IPS-NIHi7 (cell line): ENCODE data around the gene RPAP2.
"Not testable (repeated sequence)": the region's sequence is repeated elsewhere in the genome, so short reads cannot be mapped to it uniquely, and the experiment has no call there.

Source experiments
- DNase-seq: peaks from one replicate; pipeline ENCODE4 v3.0.0; 2012; ENCODE audit warnings: mixed read lengths; ENCODE audit errors: extremely low spot score

RPAP2 gene

GRCh38 chr1:92323473-92324453 is 24.9 kb downstream of the RPAP2 start:
- DNase-seq = no peak

DNA sequence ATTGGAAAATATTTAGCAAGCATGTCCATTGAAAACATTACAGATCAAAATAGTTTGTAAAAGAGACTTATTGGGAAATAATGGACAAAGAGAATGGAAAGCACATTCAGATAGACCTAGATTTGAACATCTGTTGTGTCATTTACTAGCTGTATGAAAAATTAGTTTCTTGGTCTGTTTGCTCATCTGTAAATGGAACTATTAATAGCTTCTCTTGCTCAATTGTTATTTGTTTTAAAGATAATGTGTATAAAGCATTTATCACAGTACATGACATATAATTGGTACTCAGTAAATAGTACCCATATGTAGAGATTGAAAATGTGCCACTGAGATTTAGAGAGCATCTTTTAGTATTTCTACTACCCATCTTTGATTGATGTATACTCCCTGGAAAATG is 25.9 kb downstream of the RPAP2 start:
- no peak for DNase-seq

DNA sequence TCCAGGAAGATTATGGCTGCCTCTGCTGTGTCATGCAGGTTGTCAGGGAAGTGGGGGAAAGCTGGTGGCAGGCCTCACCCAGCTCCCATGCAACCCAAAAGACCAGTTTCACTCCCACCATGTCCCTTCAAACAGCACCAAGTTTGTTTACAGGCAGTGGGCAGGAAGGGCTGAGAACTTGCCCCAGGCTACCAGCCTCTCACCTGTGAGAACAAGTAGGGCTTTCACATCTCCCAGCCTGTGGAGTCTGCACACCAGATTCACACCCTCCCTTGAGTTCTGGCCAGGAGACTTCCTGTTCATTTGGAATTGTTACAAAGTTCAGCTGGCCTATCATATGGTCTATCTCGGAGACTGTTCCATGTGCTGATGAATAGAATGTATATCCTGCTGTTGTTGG is 27.8 kb downstream of the RPAP2 start:
- no peak for DNase-seq

DNA sequence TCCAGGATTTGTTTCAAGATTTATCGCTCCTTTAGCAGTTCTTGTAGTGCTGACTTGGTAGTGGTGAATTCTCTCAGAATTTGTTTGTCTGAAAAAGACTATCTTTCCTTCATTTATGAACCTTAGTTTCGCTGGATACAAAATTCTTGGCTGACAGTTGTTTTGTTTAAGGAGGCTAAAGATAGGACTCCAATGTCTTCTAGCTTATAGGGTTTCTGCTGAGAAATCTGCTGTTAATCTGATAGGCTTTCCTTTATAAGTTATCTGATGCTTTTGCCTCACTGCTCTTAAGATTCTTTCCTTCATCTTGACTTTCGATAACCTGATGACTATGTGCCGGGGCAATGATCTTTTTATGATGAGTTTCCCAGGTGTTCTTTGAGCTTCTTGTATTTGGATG is 28.9 kb downstream of the RPAP2 start:
- no peak for DNase-seq

DNA sequence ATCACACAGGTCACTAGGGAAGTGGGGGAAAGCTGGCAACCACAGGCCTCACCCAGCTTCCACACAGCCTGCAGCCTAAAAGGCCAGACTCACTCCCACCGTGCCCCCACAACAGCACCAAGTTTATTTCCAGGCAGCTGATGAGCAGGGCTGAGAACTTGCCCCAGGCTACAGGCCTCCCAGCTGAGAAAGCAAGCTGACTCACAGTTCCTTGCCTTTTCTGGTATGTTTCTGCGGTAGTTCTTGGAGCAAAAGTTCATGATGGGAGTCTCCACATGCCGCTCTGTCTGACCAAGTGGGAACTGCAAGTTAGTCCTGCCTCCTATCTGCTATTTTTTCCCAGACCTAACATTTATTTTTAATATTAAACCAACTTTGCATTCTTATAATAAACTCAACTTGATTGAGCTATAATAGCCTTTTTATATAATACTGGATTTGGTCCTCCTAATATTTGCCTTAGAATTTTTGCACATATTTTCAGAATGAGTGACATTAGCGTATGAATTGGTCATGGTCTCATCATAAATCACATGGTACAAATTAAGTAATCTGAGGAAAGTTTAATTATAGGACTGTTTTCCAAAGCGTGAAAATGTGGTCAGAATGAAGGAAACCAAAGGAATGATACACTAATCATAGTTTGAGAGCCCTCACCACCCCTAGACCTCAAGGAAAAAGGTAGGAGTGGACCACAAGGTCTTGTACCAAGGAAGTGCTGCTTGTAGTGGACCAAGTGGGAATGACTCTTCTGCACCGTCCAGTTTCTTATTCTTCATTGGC is 30.7 kb downstream of the RPAP2 start:
- DNase-seq = no peak

DNA sequence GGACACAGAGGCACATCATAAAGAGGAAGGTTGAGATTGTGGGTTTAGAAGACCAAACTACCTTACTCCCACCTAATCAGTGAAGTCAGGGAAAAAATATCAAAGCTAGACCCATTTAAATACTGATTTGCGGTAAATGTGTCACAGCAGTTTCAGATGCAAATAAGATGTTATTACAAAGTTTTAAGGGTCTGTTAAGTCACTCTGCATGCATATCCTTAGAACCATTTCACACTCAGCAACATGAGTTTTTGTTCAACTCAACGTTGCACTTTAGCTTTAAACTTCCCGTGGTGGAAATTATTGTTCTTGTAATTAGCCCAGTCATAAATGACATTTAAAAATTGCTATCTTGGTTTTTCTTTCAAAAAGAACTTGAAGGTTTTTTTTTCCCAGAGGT is 34.8 kb downstream of the RPAP2 start:
- no peak for DNase-seq

GRCh38 chr1:92340154-92340553 is 41.3 kb downstream of the RPAP2 start:
- DNase-seq = no peak

GRCh38 chr1:92342401-92342800 is 43.5 kb downstream of the RPAP2 start:
- no peak for DNase-seq

DNA sequence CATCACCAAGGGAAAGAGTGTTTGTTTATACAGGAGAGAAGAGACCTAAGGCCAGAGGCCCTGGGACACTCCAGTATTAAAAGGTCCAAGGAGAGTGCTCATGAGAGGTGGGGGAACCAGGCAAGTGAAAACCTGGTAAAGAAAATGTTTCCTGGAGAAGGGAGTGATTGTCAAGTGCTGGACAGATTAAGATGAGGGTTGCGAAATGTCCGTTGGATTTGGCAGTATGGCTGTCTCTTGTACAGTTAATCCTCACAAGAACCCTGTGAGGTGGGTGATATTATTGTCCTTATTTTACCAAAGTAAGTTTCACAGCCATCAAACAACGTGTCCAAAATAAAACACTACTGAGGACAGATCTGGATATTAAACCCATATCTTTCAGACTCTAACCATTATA is 44.2 kb downstream of the RPAP2 start:
- no peak for DNase-seq

- DNase-seq = no peak
Observed at GRCh38 chr1:92346866-92347640, 48.2 kb downstream of the RPAP2 start.

GRCh38 chr1:92352856-92353255 is 54.0 kb downstream of the RPAP2 start:
- no peak for DNase-seq

- no peak for DNase-seq
Observed at GRCh38 chr1:92354259-92354658, 55.4 kb downstream of the RPAP2 start.

- DNase-seq = no peak
Observed at GRCh38 chr1:92356956-92357355, 58.1 kb downstream of the RPAP2 start.

DNA sequence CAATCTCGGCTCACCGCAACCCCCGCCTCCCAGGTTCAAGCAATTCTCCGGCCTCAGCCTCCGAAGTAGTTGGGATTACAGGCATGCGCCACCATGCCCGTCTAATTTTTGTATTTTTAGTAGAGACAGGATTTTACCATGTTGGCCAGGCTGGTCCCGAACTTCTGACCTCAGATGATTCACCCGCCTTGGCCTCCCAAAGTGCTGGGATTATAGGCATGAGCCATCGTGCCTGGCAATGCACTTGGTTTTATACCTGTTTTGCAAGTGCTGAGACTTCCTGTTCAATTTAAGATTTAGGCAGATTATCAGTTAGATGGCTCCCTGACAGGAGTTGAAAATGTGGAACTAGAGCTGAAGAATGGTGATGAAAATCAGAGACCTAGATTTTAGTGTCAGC is 60.5 kb downstream of the RPAP2 start:
- DNase-seq = not testable (repeated sequence)

DNA sequence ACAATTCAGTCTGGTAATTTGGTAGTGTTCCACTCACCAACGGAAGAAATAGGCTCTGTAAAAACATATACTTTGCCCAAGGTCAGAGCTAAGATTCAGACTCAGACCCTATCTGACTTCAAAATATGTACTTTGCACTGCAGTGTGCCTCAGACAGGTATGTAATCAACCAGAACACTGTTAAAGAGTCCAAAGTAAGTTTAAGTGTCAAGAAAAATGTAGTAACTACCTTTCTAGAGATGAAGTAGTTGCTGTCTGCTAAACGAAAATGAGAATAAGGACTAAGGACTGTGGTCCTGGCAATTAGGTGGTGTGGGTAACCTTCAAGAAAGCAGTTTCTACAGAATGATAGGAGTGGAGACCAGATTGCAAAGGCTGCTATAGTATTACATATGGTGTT is 61.1 kb downstream of the RPAP2 start:
- no peak for DNase-seq

DNA sequence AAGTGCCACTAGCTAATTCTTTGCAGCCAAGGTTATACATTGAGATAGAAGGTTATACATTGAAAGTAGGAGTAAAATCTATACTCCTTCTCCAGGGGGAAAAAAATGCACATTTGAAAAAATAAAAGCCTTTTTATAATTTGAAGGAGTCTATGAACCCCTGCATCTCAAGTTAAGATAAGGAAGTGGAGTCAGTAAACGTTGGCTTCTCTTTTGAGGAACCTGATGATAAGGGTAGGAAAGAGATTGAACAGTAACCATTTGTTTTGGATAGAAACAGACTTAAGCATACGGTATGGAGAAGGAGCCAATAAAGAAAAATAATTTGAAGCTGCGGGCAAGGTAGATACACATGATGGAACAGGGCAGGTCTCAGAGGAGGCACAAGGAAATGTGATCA is 64.1 kb downstream of the RPAP2 start:
- DNase-seq = no peak

GRCh38 chr1:92363401-92363800 is 64.5 kb downstream of the RPAP2 start:
- no peak for DNase-seq

DNA sequence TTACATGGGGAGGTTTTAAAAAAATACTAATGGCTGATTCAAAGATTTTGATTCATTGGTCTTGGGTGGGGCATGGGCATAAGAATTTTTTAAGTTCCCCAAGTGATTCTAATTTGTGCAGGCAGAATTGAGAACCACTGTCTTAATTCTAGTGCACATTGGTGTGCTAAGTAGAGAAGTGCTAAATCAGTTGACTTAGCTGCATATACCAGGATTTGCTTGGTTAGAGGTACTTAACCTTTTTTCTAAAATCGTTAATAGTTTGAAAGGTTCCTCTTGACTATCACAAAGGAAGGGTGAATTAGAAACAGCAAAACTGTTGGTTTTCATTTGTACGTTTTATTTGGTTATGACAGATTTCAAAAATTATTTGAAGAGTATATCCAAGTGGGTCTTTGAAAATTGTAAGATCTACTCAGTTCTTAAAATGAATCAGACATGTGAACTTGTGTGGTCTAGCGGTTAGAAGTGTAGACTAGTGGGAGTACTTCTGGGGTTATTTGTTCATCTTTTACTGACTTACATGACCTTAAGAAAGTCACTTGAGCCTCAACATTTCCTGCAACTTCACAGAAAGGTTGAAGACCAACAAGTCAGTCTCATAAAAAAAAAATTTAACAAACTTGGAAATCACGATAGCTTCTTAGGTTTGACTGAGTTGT is 66.7 kb downstream of the RPAP2 start:
- DNase-seq = no peak

DNA sequence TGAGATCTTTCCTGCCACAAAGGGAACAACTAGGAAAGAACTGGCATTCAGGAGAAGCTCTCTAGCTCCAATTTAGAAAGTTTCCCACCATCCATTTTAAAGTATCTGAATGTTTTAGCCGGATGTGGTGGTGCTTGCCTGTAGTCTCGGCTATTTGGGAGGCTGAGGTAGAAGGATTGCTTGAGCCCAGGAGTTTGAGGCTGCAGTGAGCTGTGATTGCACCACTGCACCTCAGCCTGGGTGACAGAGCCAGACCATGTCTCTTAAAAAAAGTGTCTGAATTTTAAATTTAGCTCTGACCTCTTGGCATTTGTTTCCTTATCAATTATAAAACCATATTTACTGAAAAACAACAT is 67.2 kb downstream of the RPAP2 start:
- DNase-seq = no peak

DNA sequence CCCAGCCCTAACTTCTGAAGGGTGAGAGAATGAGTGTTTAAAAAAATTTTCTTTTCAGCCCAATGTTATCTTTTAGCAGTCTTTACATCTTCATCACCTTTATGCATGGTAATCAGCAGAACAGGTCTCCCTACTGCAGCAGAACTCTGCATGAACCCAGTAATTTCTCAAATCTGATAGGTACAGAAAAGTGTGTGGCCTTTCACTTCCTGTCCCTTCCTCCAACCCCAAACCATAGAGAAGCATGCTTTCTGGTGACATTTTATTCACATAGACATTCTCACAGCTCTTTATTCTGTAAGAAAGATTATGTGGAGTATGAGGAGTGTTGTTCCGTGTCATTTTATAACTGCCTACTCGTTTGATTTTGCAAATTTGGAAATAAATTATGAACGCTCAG is 68.6 kb downstream of the RPAP2 start:
- DNase-seq = no peak

GRCh38 chr1:92372164-92372563 is 73.3 kb downstream of the RPAP2 start:
- no peak for DNase-seq

- DNase-seq = no peak
Observed at GRCh38 chr1:92374223-92374622, 75.4 kb downstream of the RPAP2 start.
